NCI-H526 (cell line): Measurements from ENCODE around the gene ITPR2.
"Not testable (repeated sequence)": the region's sequence is repeated elsewhere in the genome, so short reads cannot be mapped to it uniquely, and the experiment has no call there.

Experiments
- DNase-seq, 2 experiments: peaks; one replicate each; lab custom pipeline; 2025; lab: John Stamatoyannopoulos, UW

The ITPR2 gene

GRCh38 chr12:26661399-26661798 lies 171.6 kb downstream of the ITPR2 start:
- no peak for DNase-seq

- DNase-seq, result no peak
Measured at GRCh38 chr12:26659930-26660329, 173.1 kb downstream of the ITPR2 start.

- no peak for DNase-seq
Measured at GRCh38 chr12:26658991-26659390, 174.0 kb downstream of the ITPR2 start.

- no peak for DNase-seq
Measured at GRCh38 chr12:26654623-26655022, 178.4 kb downstream of the ITPR2 start.

- DNase-seq, result peak in 1 of 2 experiments; percentile 71
Measured at GRCh38 chr12:26651566-26652188, 181.3 kb downstream of the ITPR2 start.

GRCh38 chr12:26651036-26651435 lies 182.0 kb downstream of the ITPR2 start:
- no peak for DNase-seq

- DNase-seq, result no peak
Measured at GRCh38 chr12:26648999-26649398, 184.0 kb downstream of the ITPR2 start.

- DNase-seq, result no peak
Measured at GRCh38 chr12:26648584-26648983, 184.4 kb downstream of the ITPR2 start.

- DNase-seq, result no peak
Measured at GRCh38 chr12:26648066-26648465, 184.9 kb downstream of the ITPR2 start.

GRCh38 chr12:26647088-26647487 lies 185.9 kb downstream of the ITPR2 start:
- DNase-seq, result no peak

- no peak for DNase-seq
Measured at GRCh38 chr12:26646571-26646970, 186.4 kb downstream of the ITPR2 start.

GRCh38 chr12:26644376-26644775 lies 188.6 kb downstream of the ITPR2 start:
- DNase-seq, result not testable (repeated sequence)

GRCh38 chr12:26643532-26644315 lies 189.3 kb downstream of the ITPR2 start:
- no peak for DNase-seq

GRCh38 chr12:26642361-26642760 lies 190.6 kb downstream of the ITPR2 start:
- no peak for DNase-seq

- no peak for DNase-seq
Measured at GRCh38 chr12:26636710-26637328, 196.2 kb downstream of the ITPR2 start.

- DNase-seq, result no peak
Measured at GRCh38 chr12:26633591-26634210, 199.3 kb downstream of the ITPR2 start.

GRCh38 chr12:26632756-26633155 lies 200.2 kb downstream of the ITPR2 start:
- no peak for DNase-seq

GRCh38 chr12:26631846-26632245 lies 201.1 kb downstream of the ITPR2 start:
- no peak for DNase-seq

GRCh38 chr12:26630546-26631027 lies 202.4 kb downstream of the ITPR2 start:
- no peak for DNase-seq

- no peak for DNase-seq
Measured at GRCh38 chr12:26629864-26630263, 203.1 kb downstream of the ITPR2 start.

GRCh38 chr12:26628234-26628633 lies 204.8 kb downstream of the ITPR2 start:
- DNase-seq, result no peak

- no peak for DNase-seq
Measured at GRCh38 chr12:26627335-26627734, 205.7 kb downstream of the ITPR2 start.

- DNase-seq, result no peak
Measured at GRCh38 chr12:26623136-26623535, 209.9 kb downstream of the ITPR2 start.
